Measurements from ENCODE around the gene ABCA2.

Gene ABCA2

DNA sequence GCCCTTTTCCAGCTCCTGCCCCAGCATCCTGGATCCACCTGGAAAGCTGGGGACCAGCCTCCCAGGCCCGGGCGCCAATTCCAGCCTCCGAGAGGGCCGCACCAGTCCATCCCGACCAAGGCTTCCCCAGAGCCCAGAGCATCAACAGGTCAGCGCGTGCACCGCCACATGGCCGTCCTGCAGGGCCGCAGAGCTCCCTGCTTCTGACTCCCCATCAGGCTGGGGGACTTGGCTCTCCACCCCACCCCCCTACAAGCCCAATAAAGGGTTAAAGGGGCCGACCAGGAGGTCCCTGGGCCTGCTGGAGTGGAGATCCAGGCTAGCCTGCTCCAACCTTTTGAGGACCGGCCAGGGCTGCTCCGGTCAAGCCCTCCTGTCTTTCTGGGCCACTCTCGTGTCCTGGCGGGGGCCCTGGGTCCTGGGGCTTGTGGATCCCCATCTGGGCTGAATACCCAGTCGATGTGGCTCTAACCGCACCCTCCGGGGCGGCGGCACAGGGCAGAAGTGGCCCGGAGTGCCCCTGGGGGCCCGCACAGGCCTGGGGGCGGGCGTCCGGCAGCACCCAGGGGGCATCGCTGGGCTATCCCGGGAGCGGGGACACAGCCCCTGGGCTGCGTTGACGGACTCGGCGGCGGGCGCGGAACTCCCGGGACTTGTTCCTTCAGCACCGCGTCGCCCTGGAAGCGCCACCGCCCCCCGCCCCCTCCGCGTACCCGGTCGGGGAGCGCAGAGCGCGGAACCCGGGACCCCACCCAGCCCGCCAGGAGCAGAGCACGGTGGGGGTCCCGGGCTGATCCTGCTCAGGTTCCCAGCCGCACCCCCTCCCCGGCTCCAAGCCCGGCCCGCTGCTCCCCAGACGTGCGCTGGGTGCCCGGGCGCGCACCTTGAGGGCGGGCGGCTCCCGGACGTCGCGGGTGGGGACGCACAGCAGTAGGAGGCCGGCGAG lies 25.2 kb upstream of the ABCA2 start:
- Histone ChIP-seq H3K4me1 (ENCODE audit: control insufficient read depth in 1 of 2, insufficient read depth in 2 of 2, low read length in 2 of 2) (peaks cover 18 to 30% of the 10 kb centered on the region in 2 donors), H3K27ac (ENCODE audit: low read depth, low read length) (no peak overlapping the region), H3K9me3 (ENCODE audit: control insufficient read depth in 1 of 2, low read length in 2 of 2) (no peaks in the 10 kb centered on the region), H3K9ac (ENCODE audit: low read depth in 1 of 2, low read length in 2 of 2) (peak overlapping the region in 1 of 2 donors; percentile 18), H3K27me3 (ENCODE audit: control insufficient read depth in 1 of 2, insufficient read depth in 2 of 2, low read length in 2 of 2) (peaks cover 16 to 17% of the 10 kb centered on the region in 2 donors), H3K4me3 (ENCODE audit: low read depth in 1 of 2, low read length in 2 of 2) (peak overlapping the region; percentile 34 to 43), H3K36me3 (ENCODE audit: control insufficient read depth in 1 of 2, insufficient read depth in 2 of 2, low read length in 2 of 2) (no peaks in the 10 kb centered on the region)

DNA sequence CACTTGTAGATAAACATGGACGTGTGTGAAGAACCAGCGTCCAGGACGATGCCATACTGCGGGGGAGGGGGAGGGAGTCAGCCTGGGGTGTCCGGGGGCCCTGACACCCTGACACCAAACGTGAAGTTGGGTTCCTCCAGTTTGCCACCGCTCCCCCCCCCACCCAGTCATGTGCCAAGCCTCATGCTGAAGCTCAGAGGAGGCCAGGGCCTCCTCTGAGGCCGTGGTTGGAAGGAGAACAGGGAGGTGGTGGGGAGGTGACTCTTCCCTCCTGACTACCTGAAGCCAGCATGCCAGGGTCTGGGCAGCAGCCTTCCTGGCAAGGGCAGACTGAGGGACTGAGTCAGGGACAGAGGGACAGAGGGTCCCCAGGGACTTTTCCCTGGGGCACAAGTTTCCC lies 24.3 kb upstream of the ABCA2 start:
- Histone ChIP-seq H3K9me3 (ENCODE audit: control insufficient read depth in 1 of 2, low read length in 2 of 2) (no peaks in the 10 kb centered on the region), H3K27me3 (ENCODE audit: control insufficient read depth in 1 of 2, insufficient read depth in 2 of 2, low read length in 2 of 2) (peaks cover 17 to 23% of the 10 kb centered on the region in 2 donors), H3K4me1 (ENCODE audit: control insufficient read depth in 1 of 2, insufficient read depth in 2 of 2, low read length in 2 of 2) (peaks cover 18 to 30% of the 10 kb centered on the region in 2 donors), H3K9ac (ENCODE audit: low read depth in 1 of 2, low read length in 2 of 2) (no peak overlapping the region), H3K27ac (ENCODE audit: low read depth, low read length) (no peak overlapping the region), H3K36me3 (ENCODE audit: control insufficient read depth in 1 of 2, insufficient read depth in 2 of 2, low read length in 2 of 2) (no peaks in the 10 kb centered on the region), H3K4me3 (ENCODE audit: low read depth in 1 of 2, low read length in 2 of 2) (no peak overlapping the region)

DNA sequence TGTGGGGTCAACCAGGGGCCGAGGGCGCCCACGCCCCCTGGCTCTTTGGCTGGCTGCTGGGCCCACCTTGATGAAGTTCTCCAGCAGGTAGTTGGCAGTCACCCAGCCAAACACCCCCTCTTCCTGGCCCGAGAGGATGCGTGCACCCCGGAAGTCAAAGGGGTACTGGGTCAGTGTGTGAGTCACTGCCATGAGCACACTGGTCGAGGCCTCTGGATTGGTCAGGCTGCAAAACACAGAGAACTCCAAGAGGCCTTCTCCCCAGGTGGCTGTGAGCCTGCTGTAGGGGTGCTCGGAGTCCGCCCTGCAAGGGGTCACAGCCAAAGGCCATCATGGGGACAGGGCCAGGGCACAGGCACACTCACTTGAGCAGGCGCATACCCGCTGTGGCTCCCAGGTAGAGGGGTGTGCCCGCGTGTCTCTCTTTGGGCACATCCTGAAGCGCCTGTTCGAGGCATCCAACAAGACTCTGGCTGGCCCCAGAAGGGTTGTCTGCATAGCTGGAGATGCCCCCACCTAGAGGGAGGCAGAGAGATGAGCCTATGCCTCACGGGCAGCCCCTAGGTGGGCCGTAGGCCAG lies 23.2 kb upstream of the ABCA2 start:
- Histone ChIP-seq H3K9me3 (ENCODE audit: control insufficient read depth in 1 of 2, low read length in 2 of 2) (no peaks in the 10 kb centered on the region), H3K4me1 (ENCODE audit: control insufficient read depth in 1 of 2, insufficient read depth in 2 of 2, low read length in 2 of 2) (peaks cover 16 to 29% of the 10 kb centered on the region in 2 donors), H3K4me3 (ENCODE audit: low read depth in 1 of 2, low read length in 2 of 2) (no peak overlapping the region), H3K36me3 (ENCODE audit: control insufficient read depth in 1 of 2, insufficient read depth in 2 of 2, low read length in 2 of 2) (no peaks in the 10 kb centered on the region), H3K9ac (ENCODE audit: low read depth in 1 of 2, low read length in 2 of 2) (no peak overlapping the region), H3K27ac (ENCODE audit: low read depth, low read length) (no peak overlapping the region), H3K27me3 (ENCODE audit: control insufficient read depth in 1 of 2, insufficient read depth in 2 of 2, low read length in 2 of 2) (peaks cover 21 to 28% of the 10 kb centered on the region in 2 donors)

DNA sequence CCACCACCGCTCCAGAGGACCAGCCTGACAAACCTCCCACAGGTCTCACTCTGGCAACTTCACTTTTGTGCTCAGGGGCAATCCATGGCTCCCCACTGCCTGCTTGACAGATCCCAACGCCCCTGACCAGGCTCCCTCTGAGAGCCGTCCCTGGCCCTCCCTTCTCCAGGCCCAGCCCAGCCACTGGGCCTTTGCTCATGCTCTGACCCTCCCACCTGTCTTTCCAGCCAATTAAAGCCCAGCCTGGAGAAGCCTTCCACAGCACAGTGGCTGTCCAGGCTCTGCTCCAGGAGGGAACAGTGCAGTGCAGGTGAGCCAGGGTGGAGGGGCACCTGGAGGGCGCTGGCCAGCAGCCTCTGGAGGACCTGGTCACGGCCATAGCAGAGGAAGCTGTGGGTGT lies 22.5 kb upstream of the ABCA2 start:
- H3K9me3 ChIP-seq (ENCODE audit: control insufficient read depth in 1 of 2, low read length in 2 of 2), result no peaks in the 10 kb centered on the region
- H3K9ac ChIP-seq (ENCODE audit: low read depth in 1 of 2, low read length in 2 of 2), result no peak overlapping the region
- H3K4me3 ChIP-seq (ENCODE audit: low read depth in 1 of 2, low read length in 2 of 2), result no peak overlapping the region
- H3K4me1 ChIP-seq (ENCODE audit: control insufficient read depth in 1 of 2, insufficient read depth in 2 of 2, low read length in 2 of 2), result peaks cover 16 to 26% of the 10 kb centered on the region in 2 donors
- H3K36me3 ChIP-seq (ENCODE audit: control insufficient read depth in 1 of 2, insufficient read depth in 2 of 2, low read length in 2 of 2), result no peaks in the 10 kb centered on the region
- no peak overlapping the region for H3K27ac ChIP-seq (ENCODE audit: low read depth, low read length)
- H3K27me3 ChIP-seq (ENCODE audit: control insufficient read depth in 1 of 2, insufficient read depth in 2 of 2, low read length in 2 of 2), result peaks cover 21 to 28% of the 10 kb centered on the region in 2 donors

DNA sequence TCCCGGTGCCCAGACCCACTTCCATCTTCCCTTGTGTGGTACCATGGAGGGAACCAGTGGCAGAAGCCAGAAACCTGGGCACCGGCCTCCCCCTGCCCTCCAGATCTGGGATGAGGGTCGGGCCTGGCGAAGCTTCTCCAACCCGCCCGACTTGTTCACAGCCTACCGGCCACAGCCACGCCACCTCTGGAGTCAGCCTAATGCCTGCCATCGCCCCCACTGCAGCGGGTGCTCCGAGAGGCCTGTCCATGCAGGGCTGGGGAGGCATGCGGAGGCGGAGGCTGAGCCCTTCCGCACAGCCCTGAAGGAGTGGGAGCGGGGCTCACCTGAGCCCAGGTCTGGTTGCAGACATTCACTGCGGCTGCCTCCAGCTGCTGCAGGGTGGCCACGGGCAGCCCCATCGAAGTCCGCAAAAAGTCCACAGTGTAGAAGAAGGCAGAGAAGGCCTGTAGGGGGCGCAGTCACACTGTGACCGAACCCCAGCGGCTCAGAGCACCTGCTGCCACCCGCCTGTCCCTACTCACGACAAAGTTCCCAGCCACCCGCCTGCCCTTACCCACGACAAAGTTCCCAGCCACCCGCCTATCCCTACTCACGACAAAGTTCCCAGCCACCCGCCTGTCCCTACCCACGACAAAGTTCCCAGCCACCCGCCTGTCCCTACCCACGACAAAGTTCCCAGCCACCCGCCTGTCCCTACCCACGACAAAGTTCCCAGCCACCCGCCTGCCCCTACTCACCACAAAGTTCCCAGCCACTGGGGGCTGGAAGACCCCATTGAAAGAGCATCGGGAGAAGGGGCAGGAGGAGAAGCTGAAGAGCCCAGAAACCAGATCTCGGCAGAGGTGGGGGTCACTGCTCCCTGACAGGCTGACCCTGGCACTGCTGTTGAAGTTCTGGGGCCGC lies 21.8 kb upstream of the ABCA2 start:
- H3K27me3 ChIP-seq (ENCODE audit: control insufficient read depth in 1 of 2, insufficient read depth in 2 of 2, low read length in 2 of 2), result peaks cover 21 to 34% of the 10 kb centered on the region in 2 donors
- H3K9ac ChIP-seq (ENCODE audit: low read depth in 1 of 2, low read length in 2 of 2), result no peak overlapping the region
- peaks cover 14 to 25% of the 10 kb centered on the region in 2 donors for H3K4me1 ChIP-seq (ENCODE audit: control insufficient read depth in 1 of 2, insufficient read depth in 2 of 2, low read length in 2 of 2)
- no peaks in the 10 kb centered on the region for H3K36me3 ChIP-seq (ENCODE audit: control insufficient read depth in 1 of 2, insufficient read depth in 2 of 2, low read length in 2 of 2)
- no peak overlapping the region for H3K27ac ChIP-seq (ENCODE audit: low read depth, low read length)
- no peak overlapping the region for H3K4me3 ChIP-seq (ENCODE audit: low read depth in 1 of 2, low read length in 2 of 2)
- H3K9me3 ChIP-seq (ENCODE audit: control insufficient read depth in 1 of 2, low read length in 2 of 2), result no peaks in the 10 kb centered on the region

DNA sequence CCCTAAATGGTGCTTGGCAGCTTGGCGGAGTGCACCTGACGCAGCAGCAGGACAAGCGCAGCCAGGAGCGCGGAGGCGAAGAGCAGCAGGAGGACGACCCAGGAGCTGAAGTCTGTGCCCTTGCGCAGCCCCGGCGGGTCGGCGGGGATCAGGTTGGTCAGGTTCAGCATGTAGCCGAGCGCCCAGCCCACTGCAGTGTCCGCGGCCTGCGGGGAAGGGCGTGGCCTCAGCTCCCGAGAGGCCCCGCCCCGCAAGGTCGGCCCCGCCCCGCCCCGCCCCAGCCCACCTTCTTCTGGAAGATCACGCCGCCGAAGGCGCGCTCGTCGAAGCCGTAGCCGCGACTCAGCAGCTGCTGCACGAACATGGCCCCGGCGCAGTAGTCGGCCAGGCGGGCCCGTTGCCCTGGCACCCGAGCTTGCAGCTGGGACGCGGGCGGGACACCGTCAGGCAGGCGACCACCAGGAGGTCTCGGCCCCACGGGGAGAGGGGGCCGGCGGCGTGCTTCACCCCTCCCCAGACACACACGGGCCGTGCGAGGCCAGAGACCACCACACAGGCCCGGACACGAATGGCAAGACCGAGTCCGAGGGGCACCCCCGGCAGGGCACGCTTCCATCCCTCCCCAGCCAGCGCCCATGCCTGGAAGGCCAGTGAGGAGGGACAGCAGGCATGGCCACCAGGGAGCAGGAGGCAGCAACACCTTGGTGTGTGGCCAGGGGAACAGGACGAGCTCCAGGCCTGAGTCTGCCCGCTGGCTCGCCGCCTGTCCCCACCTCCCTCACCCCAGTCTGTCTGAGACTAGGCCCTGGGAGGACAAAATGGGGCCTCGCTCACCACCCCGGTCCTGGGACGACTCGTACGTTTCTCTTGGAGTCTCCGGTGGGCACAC lies 20.9 kb upstream of the ABCA2 start:
- Histone ChIP-seq H3K4me3 (ENCODE audit: low read depth in 1 of 2, low read length in 2 of 2) (no peak overlapping the region), H3K36me3 (ENCODE audit: control insufficient read depth in 1 of 2, insufficient read depth in 2 of 2, low read length in 2 of 2) (no peaks in the 10 kb centered on the region), H3K4me1 (ENCODE audit: control insufficient read depth in 1 of 2, insufficient read depth in 2 of 2, low read length in 2 of 2) (peaks cover 20 to 31% of the 10 kb centered on the region in 2 donors), H3K27ac (ENCODE audit: low read depth, low read length) (no peak overlapping the region), H3K9ac (ENCODE audit: low read depth in 1 of 2, low read length in 2 of 2) (no peak overlapping the region), H3K27me3 (ENCODE audit: control insufficient read depth in 1 of 2, insufficient read depth in 2 of 2, low read length in 2 of 2) (peaks cover 21 to 40% of the 10 kb centered on the region in 2 donors), H3K9me3 (ENCODE audit: control insufficient read depth in 1 of 2, low read length in 2 of 2) (no peaks in the 10 kb centered on the region)

DNA sequence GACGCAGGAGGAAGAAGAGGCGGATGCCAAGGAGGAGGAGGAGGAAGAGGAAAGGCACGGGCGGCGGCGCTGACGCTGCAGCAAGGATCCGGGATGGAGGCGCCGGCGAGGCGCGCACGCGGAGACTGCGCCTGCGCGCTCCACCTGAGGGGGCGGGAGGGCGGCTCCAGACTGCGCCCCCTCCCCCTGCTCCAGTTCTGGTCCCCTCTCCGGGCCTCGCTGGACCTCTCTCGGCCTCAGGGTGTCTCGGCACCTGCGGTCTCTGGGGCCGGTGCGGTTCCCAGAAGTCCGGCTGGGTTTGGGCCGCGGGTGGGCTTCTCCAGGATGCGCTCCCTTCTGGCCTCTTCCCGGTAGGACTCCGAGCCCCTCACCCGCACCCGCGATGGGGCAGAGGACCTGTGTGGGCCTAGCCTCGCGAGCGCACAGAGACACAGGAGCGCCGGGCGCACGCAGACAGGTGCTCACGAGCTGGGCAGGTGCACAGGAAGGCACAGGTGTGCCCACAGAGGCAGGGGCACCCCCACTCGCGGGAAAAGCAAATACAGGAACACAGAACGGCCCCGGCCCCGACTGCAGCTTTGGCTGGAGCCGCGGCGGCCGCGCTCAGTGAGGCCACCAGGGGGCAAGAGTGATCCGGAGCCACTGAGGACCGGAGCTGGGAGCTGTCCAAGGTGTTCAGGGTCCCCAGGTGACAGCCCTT lies 18.2 kb upstream of the ABCA2 start, which contains the start of gene NPDC1:
NPDC1 (minus strand) TSS at position 90 of the 700 bp plus-strand sequence. CDS start 188 bp downstream, outside the sequence.
- Histone ChIP-seq H3K4me1 (ENCODE audit: control insufficient read depth in 1 of 2, insufficient read depth in 2 of 2, low read length in 2 of 2) (peaks cover 32 to 36% of the 10 kb centered on the region in 2 donors), H3K9me3 (ENCODE audit: control insufficient read depth in 1 of 2, low read length in 2 of 2) (no peaks in the 10 kb centered on the region), H3K27ac (ENCODE audit: low read depth, low read length) (peak within 1 kb of the TSS; percentile 10), H3K36me3 (ENCODE audit: control insufficient read depth in 1 of 2, insufficient read depth in 2 of 2, low read length in 2 of 2) (no peaks in the 10 kb centered on the region), H3K4me3 (ENCODE audit: low read depth in 1 of 2, low read length in 2 of 2) (peak within 1 kb of the TSS; percentile 58 to 60), H3K9ac (ENCODE audit: low read depth in 1 of 2, low read length in 2 of 2) (peak within 1 kb of the TSS; percentile 32 to 45), H3K27me3 (ENCODE audit: control insufficient read depth in 1 of 2, insufficient read depth in 2 of 2, low read length in 2 of 2) (peaks cover 16 to 37% of the 10 kb centered on the region in 2 donors)

DNA sequence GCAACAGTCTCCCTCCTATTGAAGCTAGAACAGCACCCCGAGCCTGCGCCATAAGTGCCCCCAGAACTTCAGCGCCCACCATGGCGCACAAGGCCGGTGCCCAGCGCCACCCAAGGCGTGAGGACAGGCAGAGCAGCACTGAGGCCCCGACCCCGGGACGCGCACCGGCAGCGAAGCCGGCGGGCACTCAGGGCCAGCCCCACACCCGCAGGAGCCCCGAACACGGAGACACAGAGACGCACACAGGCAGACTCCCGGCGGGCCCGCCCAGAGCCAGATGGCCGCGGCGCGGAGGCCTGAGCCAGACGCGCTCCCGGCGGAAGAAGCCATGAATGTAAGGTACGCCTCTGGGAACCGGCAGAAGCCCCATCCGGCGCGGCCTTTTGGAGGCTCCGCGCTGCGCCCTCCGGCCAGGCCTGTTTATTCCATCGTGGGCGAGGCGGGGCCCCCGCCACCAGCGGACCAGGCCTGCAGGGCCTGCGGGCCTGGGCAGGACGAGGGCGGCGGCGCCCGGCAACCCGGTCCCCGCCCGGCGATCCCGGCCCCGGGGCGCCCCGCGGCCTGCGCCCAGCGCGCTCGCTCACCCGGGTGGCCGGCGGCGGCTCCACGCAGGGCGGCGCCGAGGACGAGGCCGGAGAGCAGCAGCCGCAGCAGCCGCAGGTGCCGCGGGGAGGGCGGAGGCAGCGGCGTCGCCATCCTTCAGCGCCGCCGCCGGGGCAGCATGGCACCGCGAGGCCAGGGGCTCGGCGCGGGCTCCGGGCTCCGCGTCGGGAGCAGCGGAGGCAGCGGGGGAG lies 17.5 kb upstream of the ABCA2 start:
- Histone ChIP-seq H3K9me3 (ENCODE audit: control insufficient read depth in 1 of 2, low read length in 2 of 2) (no peaks in the 10 kb centered on the region), H3K27me3 (ENCODE audit: control insufficient read depth in 1 of 2, insufficient read depth in 2 of 2, low read length in 2 of 2) (peaks cover 14 to 32% of the 10 kb centered on the region in 2 donors), H3K36me3 (ENCODE audit: control insufficient read depth in 1 of 2, insufficient read depth in 2 of 2, low read length in 2 of 2) (no peaks in the 10 kb centered on the region), H3K4me3 (ENCODE audit: low read depth in 1 of 2, low read length in 2 of 2) (peak overlapping the region; percentile 58 to 60), H3K9ac (ENCODE audit: low read depth in 1 of 2, low read length in 2 of 2) (peak overlapping the region; percentile 25 to 45), H3K4me1 (ENCODE audit: control insufficient read depth in 1 of 2, insufficient read depth in 2 of 2, low read length in 2 of 2) (peaks cover 32 to 36% of the 10 kb centered on the region in 2 donors), H3K27ac (ENCODE audit: low read depth, low read length) (peak overlapping the region; percentile 10)
